HEK293 (cell line): ENCODE results near the gene AFAP1L2.

Source experiments
- CTCF ChIP-seq: fragments of 450-650 bp; formaldehyde crosslinking; IDR thresholded peaks from 2 replicates; pipeline ENCODE4 v1.5.1; 2016; ENCODE audit warnings: missing biosample characterization, missing genetic modification characterization
- HOXA7 ChIP-seq: sonication (generic); formaldehyde crosslinking; IDR thresholded peaks from 2 replicates; pipeline ENCODE4 v1.8.1; 2022; ENCODE audit warnings: missing genetic modification reagents, borderline replicate concordance
- SETDB1 ChIP-seq: IDR thresholded peaks from one replicate; pipeline ENCODE4 v1.6.1; 2017; ENCODE audit warnings: mild to moderate bottlenecking, low read length, moderate library complexity, mixed read lengths; ENCODE audit not compliant: insufficient read length
- YY1 ChIP-seq: fragments of 450-650 bp; formaldehyde crosslinking; IDR thresholded peaks from 2 replicates; pipeline ENCODE4 v1.5.1; 2018; ENCODE audit warnings: missing biosample characterization, missing genetic modification characterization
- ZNF24 ChIP-seq: fragments of 450-650 bp; formaldehyde crosslinking; IDR thresholded peaks from 2 replicates; pipeline ENCODE4 v1.5.1; 2016; ENCODE audit warnings: missing biosample characterization, missing genetic modification characterization
- ZNF350 ChIP-seq: fragments of 450-650 bp; formaldehyde crosslinking; IDR thresholded peaks from 2 replicates; pipeline ENCODE4 v1.5.0; 2017; ENCODE audit warnings: missing biosample characterization, mild to moderate bottlenecking, missing genetic modification characterization
- ZNF792 ChIP-seq: fragments of 450-650 bp; formaldehyde crosslinking; IDR thresholded peaks from 2 replicates; pipeline ENCODE4 v1.5.1; 2016; ENCODE audit warnings: missing biosample characterization, missing genetic modification characterization

GRCh38 chr10:114252092-114252491 is 152.2 kb downstream of the AFAP1L2 start:
- TF ChIP-seq ZNF24 (tag by site-specific recombination): no peak
- no peak for TF ChIP-seq SETDB1
- TF ChIP-seq CTCF (tag by site-specific recombination): no peak
- no peak for TF ChIP-seq HOXA7
- no peak for TF ChIP-seq ZNF792 (tag by site-specific recombination)
- no peak for TF ChIP-seq YY1 (tag by site-specific recombination)
- TF ChIP-seq ZNF350 (tag by site-specific recombination): no peak
